H1 (cell line): ENCODE data around the gene TCN2.

Source experiments
- CTCF ChIP-seq, 3 experiments: IDR thresholded peaks; 1 replicate in 2 of 3; 2 replicates in 1 of 3; pipeline versions ENCODE4 v1.5.1 to v1.6.1; 2011; ENCODE audit warnings: low read length in 3 of 3, mild to moderate bottlenecking in 3 of 3, inconsistent platforms in 2 of 3, low read depth in 1 of 3, moderate library complexity in 1 of 3; ENCODE audit not compliant: insufficient read depth in 1 of 3; ENCODE audit errors: control extremely low read depth in 1 of 3
- MAX ChIP-seq: IDR thresholded peaks from 2 replicates; pipeline ENCODE4 v1.6.1; 2012; ENCODE audit warnings: inconsistent platforms
- SP1 ChIP-seq: IDR thresholded peaks from 2 replicates; pipeline ENCODE4 v1.6.1; 2011; ENCODE audit warnings: low read depth, low read length
- TAF1 ChIP-seq: IDR thresholded peaks from 2 replicates; pipeline ENCODE4 v1.6.1; 2011; ENCODE audit warnings: mild to moderate bottlenecking, low read depth, low read length

GRCh38 chr22:30584441-30584840 is 22.5 kb upstream of the TCN2 start:
- TF ChIP-seq CTCF (IDR thresholded peaks at IDR 0.05; ENCODE audit: control extremely low read depth in 1 of 3, insufficient read depth in 1 of 3, low read depth in 1 of 3, low read length in 3 of 3) (no peak), MAX (no peak), SP1 (no peak), TAF1 (no peak)
